SKM-1 treated with dmso at 0.1 percent for 144 hours (cell line): ENCODE data around the gene ALLC.
"Not testable (repeated sequence)": the region's sequence is repeated elsewhere in the genome, so short reads cannot be mapped to it uniquely, and the experiment has no call there.

Experiments
- DNase-seq: peaks from one replicate; lab custom pipeline; 2025; ENCODE audit not compliant: unreplicated experiment; lab: John Stamatoyannopoulos, UW

Gene ALLC

DNA sequence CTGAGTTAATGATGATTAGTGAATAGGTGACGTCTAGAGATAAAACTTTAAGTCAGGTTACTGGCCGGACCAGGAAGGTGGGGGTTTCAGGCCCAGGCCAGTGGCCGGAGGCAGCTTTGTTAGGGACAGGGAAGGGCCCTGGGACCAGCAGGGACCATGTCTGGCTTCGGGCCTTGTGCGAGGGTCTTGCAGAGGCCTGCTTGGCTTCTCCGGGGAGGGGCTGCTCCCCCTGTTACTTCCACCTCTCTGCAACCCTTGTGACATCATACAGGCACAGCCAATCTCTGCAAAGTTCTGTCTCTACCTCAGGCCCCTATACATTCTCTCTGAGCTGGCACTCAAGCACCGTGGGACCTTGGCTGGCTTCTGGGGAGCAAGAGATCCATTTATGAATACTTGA is at the start of gene ALLC:
Gene ALLC (plus strand): TSS at position 320 of the 400 bp plus-strand sequence. CDS start 12,958 bp downstream, outside the sequence.
- DNase-seq: no peak

DNA sequence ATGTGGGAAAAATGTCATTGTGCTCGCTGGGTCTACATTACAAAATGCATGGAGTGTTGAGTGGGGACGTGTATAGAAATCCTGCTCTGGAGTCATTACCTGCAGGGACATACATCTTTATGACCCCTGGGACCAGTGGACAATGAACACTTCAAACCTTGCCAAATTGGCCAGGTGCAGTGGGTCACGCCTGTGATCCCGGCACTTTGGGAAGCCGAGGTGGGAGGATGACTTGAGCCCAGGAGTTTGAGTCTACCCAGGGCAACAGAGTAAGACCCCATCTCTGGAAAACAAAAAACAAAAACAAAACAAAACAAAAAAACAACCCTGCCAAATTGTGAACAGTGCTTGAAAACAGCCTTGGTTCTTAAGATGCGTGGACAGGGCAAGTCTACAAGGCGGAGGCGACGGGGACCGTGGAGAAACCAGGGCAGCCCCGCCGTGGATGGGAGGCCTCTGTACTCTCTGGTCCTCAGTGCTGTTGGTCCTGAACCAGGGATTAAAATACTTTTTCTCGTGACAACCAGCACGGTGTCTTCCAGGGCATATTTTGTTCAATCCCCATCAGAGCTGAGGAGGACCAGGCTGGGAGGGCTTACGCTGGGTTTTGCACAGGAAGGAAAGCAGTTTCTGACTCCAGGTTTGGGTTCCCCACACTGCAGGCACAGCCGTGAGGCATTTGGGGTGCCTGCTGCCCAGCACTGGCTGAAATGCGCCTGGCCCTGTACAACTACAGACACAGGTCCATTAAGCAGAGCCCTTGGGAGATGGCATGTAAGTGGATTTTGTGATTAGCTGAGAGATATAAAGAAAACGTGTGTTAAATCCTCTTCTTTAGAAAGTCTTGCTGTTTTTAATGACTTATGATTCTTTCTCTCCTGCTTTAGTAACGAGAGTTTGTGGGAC is 49.4 kb upstream of the ALLC start:
- no peak for DNase-seq

- not testable (repeated sequence) for DNase-seq
Observed at GRCh38 chr2:3609279-3609673, 48.7 kb upstream of the ALLC start.

GRCh38 chr2:3610415-3610814 is 47.6 kb upstream of the ALLC start:
- no peak for DNase-seq

DNA sequence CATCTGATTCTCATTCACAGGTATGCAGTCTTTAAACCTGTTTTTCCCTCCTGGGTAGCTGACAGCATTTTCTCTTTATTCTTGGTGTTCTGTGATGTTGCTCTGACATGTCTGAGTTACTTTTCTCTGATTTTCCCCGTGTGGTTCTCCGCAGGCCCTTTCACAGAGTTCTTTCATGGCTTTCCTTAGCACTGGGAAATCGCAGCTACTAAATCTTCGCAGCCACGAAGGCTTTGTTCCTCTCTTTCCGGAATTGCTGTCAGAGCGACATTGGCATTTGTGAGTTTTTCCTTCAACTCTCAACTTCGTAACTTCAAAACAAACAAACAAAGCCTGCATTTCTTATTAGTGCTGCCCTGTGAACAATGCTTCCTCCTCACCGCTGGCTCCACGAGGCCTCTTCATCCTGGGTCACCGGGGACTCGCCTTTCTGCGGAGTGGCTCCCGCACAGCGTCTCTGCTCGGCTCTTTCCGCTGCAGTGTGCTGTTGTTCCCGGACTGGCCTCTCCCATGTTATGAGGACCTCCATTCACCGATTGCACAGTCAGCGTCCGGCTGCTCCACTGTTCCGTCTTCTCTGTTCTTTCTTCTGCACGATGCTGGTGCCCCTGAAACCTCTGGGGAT is 47.0 kb upstream of the ALLC start:
- no peak for DNase-seq

DNA sequence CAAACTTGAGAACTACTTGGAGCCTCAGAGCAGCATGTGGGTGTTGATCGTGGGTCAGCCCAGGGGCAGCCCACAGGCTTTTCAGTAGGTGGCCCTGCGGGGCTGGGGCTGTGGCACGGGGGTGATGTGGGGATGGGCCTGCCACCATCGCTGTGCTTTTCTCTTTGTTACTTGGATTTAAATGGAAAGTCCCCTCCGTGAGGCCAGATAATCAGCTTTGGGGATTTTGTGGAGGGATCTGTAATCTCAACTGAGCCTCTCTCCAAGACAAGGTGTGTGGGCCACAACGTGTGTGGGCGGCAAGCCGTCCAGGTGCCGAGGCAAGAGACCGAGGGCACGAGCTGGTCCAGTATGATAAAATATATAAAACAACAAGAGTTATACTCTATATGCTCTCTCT is 46.4 kb upstream of the ALLC start:
- no peak for DNase-seq

DNA sequence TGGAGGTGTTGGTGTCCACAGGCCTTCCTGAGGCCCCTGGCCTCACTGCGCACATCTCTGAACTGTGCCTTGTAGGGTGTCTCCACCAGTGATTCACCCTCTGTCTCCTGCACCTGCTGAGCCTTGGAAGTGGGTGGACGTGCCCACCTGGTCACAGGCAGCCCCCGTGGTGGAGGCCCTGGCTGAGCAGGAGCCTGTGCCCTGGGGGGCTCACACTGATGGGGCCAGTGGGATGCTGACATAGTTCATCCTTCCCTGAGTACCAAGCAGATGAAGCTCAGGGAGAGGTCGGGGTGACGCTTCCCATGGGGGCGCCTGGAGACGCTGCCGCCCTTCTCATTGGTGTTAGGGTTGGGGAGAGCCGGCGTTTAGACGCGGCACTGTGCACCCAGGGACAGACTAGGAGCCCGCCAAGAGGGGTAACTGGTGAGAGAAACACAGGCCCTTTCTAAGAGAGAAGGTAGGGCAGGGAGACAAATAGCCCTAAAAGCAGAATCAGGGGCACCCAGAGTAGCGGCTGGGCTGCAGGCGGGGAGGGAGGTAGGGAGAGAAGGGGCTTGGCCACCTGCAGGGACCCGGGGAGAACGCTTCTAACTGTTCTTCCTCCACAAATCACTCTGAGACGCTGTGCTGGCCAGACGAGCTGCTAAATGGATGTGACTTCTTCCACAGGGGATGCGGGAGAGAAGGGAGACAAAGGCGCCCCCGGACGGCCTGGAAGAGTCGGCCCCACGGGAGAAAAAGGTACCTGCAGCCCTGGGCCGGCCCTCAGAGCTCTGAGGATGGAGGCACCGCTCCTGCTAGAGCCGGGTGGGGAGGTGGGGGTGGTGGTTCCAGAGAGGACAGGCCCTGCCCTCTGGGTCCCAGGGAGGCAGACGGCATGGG is 45.1 kb upstream of the ALLC start:
- DNase-seq: no peak

DNA sequence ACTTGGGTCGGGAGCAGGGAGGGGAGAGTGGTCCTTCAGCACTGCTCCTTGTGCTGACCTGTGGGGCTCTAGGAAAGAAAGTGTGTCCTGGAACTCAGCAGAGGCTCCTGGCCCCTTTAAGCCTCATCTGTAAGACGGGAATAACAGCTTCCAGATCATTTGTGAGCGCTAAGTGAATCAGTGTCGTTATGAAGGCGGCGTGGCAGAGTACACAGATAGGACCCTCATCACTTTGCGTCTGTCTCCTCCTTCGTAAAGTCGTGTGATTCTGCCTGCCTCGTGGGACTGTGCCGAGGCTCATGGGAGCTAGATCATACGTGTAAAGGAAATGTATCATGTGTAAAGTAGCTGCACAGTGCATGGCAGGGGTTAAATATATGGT is 44.5 kb upstream of the ALLC start:
- no peak for DNase-seq

DNA sequence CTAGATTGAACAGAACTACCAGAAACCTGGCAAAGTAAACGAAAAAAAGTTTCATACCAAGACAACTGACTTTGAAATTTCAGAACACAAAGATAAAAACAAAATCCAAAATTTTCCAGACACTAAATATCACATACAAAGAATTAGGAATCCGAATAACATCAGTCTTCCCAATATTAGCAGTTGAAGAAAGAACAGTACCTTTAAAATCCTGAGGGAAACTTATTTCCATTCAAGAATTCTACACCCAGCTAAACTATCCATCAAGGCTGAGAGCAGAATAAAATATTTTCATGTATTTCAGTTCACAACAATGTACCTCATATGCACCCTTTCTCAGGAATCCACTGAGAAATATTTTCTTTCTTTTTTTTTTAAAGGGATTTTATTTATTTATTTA is 43.3 kb upstream of the ALLC start:
- not testable (repeated sequence) for DNase-seq

DNA sequence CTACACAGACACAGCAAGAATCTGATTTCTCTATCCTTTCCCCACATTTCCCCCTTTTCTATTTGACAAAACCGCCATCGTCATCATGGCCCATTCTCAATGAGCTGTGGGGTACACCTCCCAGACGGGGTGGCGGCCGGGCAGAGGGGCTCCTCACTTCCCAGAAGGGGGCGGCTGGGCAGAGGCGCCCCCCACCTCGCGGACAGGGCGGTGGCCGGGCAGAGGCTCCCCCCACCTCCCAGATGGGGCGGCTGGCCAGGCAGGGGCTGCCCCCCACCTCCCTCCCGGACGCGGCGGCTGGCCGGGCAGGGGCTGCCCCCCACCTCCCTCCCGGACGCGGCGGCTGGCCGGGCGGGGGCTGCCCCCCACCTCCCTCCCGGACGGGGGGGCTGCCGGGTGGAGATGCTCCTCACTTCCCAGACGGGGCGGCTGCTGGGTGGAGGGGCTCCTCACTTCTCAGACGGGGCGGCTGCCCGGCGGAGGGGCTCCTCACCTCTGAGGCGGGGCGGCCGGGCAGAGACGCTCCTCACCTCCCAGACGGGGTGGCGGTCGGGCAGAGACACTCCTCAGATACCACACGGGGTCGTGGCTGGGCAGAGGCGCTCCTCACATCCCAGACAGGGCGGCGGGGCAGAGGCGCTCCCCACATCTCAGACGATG is 42.3 kb upstream of the ALLC start:
- DNase-seq: not testable (repeated sequence)

DNA sequence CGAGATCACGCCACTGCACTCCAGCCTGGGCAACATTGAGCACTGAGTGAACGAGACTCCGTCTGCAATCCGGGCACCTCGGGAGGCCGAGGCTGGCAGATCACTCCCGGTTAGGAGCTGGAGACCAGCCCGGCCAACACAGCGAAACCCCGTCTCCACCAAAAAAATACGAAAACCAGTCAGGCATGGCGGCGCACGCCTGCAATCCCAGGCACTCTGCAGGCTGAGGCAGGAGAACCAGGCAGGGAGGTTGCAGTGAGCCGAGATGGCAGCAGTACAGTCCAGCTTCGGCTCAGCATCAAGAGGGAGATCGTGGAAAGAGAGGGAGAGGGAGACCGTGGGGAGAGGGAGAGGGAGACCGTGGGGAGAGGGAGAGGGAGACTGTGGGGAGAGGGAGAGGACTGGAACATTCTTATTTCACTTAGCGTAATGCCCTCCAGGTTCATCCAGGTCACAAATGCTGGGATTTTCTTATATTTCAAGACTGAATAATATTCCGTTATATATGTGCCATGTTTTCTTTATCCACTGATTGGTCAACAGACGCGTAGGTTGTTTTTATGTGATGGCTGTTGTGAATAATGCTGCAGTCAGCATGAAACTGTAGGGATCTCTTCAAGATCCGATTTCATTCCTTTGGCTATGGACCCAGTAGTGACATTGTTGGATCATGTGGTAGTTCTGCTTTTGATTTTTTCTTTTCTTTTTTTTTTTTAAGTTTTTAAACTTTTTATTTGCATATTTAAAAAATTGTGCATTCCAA is 41.4 kb upstream of the ALLC start:
- not testable (repeated sequence) for DNase-seq

GRCh38 chr2:3617198-3617890 is 40.7 kb upstream of the ALLC start:
- DNase-seq: no peak

DNA sequence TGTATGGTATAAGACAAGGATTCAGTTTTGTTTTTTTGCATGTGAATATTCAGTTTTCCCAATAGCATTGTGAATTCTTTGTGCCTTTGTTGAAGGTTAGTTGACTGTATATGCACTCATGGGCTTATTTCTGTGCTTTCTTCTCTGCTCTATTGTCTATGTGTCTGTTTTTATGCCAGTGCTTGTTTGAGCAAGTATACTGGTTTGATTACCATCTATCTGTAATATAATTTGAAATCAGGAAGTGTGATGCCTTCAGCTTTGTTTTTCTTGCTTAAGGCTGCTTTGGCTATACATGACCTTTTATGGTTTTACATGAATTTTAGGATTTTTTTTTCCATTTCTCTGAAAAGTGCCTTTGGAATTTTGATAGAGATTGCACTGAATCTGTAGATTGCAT is 39.6 kb upstream of the ALLC start:
- DNase-seq: no peak

DNA sequence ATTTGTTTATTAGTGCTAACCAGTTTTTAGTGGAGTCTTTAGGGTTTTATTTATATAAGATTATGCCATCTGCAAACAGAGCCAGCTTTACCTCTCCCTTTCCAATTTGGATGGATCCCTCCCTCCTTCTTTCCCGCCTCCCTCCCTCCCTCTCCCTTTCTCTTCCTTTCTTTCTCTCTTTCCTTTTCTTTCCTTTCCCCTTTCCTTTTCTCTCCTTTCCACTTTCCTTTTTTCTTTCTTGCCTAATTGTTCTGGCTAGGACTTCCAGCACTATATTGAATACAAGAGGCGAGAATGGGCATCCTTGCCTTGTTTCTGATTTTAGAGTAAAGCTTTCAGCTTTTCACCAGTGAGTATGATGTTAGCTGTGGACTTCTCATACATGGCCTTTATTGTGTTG is 39.0 kb upstream of the ALLC start:
- DNase-seq: no peak

DNA sequence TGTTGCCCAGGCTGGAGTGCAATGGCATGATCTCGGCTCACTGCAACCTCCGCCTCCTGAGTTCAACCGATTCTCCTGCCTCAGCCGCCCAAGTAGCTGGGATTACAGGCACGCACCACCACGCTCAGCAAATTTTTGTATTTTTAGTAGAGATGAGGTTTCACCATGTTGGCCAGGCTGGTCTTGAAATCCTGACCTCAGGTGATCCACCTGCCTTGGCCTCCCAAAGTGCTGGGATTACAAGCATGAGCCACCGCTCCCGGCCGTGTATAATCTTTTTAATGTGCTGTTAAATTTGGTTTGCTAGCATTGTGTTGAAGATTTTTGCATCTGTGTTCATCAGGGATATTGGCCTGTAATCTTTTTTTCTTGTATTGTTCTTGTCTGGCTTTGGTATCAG is 38.3 kb upstream of the ALLC start:
- DNase-seq: not testable (repeated sequence)

GRCh38 chr2:3620834-3621233 is 37.2 kb upstream of the ALLC start:
- no peak for DNase-seq

- DNase-seq: no peak
Observed at GRCh38 chr2:3622967-3623366, 35.0 kb upstream of the ALLC start.

- no peak for DNase-seq
Observed at GRCh38 chr2:3624059-3624794, 33.8 kb upstream of the ALLC start.

GRCh38 chr2:3625186-3625585 is 32.8 kb upstream of the ALLC start:
- DNase-seq: no peak
